ENCODE results near the gene PIP4K2A.

The PIP4K2A gene

DNA sequence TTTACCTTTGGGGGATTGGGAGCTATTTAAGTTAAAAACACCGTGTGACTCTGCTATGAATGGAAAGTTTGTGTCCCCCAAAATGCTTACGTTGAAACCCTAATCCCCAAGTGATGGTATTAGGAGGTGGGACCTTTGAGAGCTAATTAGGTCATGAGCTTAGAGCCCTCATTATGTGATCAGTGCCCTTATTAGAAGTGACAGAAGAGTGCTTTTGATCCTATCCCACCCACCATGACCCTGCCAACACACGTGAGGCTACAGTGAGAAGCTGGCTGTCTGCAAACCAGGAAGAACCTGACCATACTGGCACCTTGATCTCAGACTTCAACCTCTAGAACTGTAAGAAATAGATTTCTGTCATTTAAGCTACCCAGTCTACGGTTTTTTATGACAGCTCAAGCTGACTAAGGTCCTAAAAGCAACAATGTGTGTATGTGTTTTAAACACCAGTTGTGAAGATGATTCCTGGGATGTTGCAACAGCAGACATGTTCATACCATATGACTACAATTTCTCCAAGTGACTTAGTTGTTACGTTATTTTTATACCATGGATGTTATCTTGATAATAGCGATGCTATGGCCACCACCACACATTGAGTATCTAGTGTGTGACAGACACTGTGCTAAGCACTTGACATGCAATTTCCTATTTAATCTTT lies 124.4 kb downstream of the PIP4K2A start:
- no peak for DNase-seq

DNA sequence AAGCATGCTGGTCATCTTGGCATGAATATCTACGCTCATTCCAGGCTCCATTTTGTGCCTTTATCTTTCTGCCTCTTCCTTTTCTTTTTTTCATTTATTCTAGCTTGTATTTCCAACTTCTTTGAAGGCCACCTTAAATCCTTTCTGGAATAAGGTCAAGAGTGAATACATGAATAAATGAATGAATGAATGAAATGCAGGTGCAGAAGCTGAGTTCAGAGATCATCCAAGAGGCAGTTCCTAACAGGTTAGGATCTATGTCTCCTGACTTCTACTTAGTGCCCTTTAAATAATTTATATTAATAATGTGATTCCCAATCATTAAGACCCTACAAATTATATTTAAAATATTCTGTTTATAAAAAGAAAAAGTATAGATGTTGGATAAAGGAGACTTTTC lies 125.9 kb downstream of the PIP4K2A start:
- no peak for DNase-seq

DNA sequence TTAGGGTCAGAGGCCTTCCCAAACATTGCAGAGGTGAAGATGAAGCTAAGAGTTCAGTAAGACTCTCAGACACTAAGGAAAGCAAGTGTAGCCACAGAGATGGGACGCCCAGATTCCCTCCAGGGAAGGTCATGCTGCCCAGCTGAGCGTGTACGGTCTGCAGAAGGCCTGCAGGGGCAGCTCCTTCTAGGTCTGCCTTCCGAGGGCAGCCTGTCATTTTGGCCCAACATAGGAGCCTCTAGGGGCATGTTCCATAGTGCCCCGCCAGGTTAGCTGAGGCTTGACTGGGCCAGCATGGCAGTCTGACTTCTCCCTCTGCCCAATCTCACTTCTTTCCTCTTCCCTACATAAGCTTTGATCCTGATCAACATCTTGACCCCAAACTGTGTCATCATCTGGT lies 130.7 kb downstream of the PIP4K2A start:
- no peak for DNase-seq

DNA sequence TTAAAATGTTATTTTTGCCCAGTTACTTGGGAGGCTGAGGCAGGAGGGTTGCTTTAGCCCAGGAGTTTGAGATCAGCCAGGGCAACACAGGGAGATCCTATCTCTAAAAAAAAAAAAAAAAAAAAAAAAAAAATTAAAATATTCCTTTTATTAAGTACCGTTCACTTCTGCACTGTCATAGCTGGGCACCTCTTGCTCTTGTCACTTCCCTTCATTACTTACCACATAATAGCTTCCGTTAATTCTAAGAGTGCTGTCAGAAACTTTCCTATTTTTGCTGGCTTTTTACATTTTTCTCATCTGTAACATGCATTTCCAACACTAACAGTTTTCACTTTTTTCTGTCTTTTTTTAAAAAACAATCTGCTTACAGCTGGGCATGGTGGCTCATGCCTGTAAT lies 132.9 kb downstream of the PIP4K2A start:
- no peak for DNase-seq

DNA sequence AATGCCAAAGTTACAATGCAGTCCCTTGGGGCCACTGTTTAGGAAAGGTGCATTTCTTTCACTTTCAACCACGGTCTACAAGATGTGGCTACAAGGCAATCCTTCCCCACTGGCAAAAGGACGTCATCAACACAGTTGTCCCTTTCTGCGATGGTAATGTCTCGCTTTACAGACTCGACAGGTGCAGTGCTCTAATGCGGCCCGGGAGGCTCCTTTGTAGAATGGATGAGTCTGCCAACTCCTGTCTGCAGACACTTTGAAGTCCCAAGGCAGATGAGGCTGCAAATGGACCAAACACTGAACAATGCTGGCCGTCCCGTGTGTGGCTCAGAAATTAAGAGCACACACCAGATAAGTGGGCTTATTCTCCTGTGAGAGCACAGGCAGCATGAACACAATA lies 133.7 kb downstream of the PIP4K2A start:
- no peak for DNase-seq

DNA sequence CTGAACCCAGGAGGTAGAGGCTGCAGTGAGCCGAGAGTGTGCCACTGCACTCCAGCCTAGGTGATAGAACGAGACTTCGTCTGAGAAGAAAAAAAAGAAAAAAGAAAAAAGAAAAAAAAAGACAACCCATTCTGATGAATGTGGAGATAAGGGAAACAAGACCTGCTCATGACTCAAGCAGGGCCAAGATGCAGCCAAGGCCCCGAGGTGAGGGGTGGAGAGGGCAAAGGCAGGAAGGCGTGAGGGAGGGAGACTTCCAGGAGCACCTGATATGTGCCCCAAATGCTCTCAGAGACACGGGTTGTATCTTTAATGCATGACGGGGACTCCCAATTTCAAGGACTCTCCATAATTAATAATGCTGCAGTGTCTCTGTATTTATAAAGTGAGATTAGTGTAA lies 134.6 kb downstream of the PIP4K2A start:
- no peak for DNase-seq

DNA sequence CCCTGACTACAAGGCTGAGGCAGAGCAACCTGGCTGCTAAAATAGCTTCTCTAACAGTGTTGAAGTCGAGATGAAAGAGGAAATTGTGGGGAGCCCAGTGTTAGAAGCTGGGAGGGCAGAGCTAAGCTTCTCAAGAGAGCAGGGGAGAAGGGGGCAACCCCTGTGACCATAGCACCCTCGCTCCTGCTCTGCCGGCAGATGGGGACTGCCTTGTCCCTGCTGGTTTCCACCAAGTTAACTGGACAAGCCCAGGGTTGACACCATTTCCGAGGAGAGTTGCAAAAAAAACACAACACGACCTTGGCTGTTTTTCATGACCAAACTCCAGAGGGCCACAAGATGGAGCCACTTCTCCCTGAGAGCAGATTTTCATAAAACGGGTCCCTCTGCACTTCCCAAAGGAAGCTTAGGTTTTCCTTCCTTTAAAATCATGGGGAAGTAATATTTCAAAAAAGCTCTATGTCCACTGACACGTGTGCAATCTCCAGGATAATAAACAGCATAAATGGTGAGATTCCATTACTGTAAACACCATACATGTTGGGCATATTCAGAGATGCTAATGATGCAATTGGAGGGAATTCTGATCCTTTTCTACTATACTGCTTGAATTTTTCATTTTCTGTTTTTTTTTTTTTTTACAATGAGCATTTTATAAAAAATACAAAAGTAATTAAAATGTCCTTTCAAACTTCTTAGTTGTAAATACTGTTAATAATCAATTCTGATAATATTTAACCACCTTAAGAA lies 140.4 kb downstream of the PIP4K2A start:
- no peak for DNase-seq

DNA sequence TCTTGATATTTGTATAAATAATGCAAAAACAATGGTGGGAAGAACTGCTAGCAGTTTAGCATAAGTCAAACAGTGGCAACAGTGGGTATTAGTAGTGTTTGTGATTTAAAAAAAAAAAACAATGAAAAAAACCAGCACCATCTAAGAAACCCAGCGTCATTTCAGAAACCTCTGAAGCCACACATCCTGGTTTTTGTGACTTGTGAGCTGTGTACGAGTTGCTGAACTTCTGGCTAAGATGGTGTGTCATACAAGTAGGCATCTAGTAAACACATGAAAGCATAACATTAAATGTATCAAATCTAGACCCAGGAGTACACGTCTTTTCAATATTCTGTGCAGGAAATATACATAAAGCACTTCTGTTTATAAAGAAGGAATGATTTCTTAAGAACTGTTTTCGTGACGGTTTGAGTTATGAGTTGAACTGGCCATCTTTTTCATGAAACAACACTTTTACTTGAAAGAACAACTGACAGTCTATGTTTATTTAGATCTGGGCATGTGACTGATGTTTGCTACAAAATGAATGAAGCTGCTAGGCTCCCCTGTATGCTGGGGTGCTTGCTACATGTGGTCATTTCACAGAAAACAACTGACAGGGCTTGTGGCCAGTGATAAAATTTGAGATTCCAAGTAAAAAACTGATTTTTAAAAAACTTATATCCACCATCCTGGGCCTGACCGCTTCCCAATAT lies 143.5 kb downstream of the PIP4K2A start:
- peak; percentile 50 for DNase-seq

DNA sequence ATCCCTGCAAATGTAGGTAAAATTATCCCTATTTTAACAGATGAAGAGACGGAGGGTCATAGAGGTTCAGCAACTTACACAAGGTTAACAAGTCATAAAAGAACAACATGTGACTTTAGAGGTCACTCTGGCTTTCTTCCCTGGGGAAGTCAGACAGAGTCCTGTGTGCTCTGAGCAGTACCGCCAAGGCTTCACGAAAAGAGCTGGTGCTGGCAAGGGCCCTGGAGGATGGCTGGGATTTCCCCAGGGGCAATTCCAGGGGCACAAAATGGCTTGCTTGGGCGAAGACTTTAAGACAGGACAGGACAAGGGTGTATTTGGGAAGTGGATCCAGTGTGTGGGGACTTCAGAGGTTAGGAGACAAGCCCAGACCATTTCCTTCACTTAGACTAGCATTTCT lies 144.1 kb downstream of the PIP4K2A start:
- DNase-seq = no peak

DNA sequence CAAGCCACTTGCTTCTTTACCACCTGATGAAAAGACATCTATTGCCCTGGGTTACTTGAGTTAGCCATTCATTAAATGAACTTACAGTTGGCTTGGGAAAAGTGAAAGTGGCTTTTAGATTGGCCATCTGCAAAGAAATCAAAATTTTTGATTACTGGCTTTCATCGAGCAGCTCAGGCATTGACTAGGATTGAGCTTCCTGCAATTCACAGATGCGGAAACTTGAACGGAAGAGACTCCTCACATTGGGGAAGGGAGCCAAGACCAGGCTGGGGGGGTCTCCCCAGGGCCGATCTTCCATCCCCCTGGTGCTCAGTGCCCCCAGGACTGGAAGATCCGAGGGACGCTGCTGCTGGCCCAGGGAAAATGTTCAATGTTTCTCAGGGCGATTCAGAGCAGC lies 145.4 kb downstream of the PIP4K2A start:
- no peak for DNase-seq

DNA sequence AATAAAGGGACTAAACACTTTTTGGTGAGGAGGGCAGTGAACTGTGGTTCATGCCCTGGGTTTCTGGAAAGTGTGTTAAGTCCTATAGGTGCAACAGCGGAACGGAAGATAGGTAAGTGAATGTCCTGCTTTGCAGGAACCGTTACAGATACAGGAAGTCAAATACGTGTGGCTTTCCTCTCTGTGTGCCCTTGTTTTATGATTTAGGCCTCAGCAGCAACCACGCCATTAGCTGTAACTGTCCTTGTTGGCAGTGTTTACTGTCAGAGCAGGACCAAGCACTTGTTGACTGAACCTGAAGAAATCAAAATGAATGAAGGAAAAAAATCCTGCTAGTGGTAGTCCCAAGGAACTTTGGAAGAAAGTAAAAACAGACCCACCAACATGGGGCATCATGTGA lies 150.3 kb downstream of the PIP4K2A start:
- DNase-seq = no peak

DNA sequence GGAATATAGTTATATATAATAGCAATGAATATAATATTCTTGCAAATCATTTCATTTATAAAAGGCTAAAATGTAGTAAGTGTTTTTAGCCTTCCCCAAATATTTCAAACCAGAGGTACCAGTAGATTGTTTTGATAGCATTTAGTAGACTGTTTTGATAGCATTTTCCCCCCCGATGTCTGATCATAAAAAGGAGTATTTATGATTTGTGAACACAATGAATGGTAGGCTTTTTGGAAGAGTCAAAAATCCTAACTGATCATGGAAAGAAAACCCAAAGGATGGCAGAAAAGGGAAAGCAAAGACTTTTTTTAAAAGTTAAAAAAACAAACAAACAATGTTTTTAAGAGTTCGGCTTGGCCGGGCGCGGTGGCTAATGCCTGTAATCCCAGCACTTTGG lies 152.5 kb downstream of the PIP4K2A start:
- DNase-seq = no peak

DNA sequence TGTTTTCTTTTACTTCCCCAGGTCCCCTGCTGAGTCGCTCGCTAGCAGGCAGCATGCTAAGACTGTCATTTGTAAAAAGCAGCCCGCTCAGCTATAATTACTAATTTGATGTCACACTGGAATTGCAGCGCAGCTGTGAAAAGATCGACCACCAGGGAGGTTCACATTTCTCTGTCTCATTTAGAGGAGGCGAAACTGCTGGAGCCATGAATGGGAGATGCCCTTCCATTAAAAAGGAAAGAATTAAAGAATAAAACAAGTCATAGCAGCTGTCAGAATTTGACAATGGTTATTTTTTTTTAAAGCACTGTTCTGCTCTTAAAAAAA lies 153.5 kb downstream of the PIP4K2A start:
- DNase-seq = no peak

DNA sequence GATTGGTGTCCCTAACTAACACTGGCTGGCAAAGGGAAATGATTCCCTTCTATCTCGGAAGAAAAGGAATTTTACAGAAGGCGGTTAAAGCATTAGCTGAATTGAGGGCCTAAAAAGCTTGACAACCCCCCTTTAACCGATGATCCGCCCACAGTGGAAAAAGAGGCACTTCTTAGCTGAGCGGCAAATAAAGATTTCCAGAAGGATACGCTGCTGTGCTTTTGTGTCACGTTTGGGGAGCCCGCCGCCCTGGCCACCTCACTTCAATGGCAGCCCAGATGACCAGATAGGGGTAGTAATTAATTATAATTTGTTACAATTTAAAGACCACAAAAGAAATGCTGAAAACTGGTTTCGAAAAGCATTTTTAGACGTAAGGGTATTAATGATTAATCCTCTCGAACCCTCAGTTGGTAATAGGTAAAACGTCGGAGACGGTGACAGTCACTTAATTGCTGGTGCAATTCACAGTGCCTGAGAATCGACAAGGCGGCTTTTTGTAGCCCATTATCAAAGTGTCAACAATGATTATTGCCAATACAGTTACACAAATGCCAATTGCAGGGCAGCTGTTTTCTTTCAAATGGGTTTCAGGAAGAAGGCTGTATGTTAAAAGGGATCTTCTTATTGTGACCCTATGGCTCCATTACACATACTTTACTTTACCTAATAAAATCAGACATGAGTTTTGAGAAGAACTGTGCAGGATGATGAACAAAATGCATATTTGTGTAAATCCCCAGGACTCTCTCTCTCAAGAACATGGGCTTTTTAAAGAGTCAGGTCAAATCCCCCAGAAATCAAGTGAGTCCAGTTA lies 154.1 kb downstream of the PIP4K2A start:
- DNase-seq = no peak

DNA sequence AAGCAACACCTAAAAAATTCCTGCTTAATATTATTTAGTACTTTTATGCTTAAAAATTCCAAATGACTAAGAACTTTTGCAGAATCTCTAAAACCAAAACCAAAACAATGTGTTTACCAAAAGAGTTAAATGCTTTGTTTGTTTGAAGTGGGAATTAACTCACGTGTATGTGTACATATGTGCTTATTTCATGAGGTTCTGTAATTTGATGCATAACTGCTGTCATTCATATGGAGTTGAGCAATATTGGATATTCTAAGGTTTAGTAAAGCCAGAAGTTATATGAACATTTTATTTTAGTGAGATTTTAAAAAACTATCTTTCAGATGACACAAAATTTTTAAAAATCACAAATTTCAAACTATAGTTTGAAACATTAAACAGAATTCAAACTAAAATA lies 157.1 kb downstream of the PIP4K2A start:
- DNase-seq = no peak

DNA sequence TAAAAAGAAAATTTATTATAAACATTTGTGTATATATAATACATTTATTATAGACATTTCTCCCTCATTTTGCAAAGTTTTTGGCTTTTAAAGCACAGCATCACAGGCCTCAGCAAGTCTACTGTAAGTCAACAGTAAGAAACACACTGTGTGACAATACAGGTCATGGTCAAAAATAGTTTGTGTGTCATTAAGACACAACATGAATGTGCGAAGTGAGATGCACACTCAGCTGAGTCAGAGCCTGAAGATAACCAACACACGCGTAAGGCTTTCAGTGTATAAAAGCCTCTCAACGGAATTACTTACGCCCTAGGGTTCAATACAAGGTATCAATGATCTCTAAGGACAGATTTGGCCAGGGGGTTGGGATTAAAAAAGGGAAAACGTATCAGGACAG lies 157.6 kb downstream of the PIP4K2A start:
- no peak for DNase-seq

DNA sequence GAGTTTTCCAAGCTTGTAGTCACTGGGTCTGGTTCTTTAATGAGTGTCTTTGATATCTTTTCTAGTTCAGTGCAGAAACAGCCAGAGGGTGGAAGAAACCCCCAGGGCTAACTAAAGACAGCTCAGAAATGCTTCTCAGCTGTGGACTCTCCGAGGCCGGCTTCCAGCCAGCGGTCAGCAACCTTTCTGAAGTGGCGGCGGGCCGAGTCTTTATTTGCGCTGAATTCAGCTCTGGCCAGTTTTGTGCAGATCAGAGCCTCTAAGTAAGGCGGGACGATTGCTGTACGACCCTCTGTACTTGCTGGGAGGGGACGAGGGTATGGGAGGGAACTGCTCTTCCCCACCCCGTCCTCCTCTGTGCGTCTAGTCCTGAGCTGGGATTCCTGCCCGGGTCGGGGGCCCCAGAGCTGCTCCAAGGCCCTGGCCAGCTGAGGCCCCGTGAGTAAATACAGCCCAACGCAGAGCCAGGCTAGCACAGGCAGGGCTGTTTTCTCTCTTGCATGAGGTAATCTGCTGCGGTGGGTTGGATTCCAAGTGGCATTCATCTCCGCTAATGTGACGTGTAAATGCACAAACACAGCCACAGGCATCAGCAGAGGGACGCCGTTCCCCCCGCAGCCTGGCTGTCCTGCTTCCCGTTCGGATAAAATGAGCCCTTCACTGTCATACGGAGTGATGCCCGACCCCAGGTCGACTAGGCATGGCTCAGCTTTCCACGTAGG lies 159.8 kb downstream of the PIP4K2A start:
- DNase-seq = no peak

DNA sequence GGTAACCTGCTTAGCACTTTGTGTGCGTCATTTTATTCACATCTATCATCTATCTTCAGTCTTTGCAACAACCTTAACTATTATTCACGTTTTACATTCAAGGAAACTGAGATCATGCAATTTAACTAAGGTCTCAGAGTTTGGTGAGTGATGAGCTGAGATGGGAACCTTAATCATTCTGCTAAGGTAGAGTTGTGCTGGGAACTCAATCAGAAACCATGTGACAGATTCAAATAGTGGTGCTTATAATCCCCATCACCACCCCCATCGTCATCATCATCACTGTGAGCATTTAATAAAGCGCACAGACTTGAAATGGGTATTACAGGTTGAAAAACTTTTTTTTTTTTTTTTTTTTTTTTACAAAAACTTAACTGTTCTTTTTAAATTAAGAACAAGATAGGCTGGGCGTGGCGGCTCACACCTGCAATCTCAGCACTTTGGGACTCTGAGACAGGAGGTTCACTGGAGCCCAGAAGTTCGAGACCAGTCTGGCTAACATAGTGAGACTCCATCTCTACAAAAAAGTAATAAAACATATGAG lies 160.9 kb downstream of the PIP4K2A start:
- DNase-seq = no peak

DNA sequence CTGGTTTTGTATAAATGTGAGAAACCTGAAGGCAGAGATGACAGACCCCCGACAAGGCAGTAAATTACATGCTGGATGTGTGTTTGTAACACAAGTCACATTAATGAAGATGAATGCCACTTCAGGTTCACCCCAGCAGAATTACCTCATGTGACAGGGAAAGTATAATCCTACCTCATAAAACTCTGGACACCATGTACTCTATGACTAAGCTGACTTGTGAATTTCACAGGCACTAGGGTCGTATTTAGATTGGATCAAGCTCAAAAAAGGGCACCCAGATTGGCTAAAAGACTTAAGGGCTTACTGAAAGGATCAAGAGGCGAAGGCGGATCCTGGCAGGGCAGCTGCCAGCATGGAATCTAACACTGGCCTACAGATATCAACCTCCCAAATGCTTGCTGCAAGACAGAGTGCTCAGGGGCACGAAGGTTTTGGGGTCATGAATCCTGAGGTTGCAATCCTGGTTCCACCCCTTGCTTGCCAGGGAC lies 161.4 kb downstream of the PIP4K2A start:
- DNase-seq = no peak

DNA sequence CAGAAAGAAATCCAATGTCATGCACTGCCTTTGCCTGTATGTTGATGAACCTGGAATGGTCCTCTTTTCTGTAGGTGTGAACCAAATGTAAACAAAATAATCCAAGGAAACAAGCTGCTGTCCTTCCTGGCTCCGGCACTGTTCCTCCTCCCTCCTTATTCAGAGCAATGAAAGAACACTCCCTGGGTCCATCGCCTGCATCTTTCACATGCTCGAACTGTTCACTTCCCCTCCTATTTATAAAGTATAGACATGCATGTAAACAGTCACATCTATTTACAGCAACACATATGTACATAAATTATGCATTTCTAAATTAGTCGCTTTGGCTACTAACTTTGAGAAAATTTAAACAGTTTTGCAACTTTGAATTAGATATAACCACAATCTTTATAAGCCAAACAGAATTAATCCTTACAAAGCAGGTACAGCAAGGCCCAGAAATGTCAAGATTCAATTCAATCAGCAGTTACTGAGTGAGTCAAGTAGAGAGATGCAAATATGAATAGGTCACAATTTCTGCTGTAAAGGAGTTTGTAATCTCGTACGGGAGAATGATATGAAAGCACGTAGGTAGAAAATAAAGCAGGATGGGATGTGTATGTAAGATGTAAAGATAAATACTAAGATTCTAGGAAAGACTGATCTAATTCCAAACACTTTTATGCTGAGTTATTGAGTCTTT lies 162.6 kb downstream of the PIP4K2A start:
- DNase-seq = no peak

DNA sequence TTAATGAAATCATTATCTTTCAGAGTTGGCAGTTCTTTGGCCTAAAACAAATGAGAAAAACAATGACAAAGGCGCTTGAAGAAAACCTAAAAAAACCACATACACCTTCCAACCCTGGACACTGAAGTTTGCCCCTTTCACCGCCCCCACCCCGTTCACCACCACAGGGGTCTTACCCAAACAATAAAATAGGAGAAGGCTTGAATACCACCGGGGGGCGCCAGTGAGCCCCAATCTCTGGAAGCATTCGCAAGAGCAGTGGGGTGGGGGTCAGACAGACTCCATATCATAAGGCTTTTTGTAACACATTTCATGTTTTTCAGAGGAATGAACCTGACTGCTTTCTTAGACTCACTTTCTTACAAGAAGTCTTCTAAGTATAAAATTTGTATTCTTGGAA lies 163.6 kb downstream of the PIP4K2A start:
- DNase-seq = peak; percentile 47

DNA sequence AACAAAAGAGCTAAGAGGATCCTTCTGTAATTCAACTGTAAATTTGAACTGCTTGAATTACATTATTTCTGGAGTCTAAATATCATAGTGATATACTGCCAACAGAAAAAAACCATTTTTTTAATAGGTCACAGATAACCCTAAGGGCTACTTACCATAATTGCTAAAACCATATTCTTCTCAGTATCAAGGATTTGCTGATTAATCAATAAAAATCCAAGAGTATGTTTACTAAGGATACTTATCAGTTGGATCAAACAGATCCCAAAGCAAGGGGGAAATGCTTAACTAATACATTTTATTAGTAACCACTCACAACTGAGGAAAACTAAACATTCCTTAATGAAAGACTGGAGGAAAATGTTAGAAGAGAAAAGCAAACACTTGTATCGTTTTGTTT lies 166.0 kb downstream of the PIP4K2A start:
- DNase-seq = no peak
